Smooth muscle cell of the brain vasculature (primary cell): Measurements from ENCODE around the gene TCN2.
"Not testable (repeated sequence)": the region's sequence is repeated elsewhere in the genome, so short reads cannot be mapped to it uniquely, and the experiment has no call there.

Experiments
- DNase-seq: peaks from one replicate; pipeline ENCODE4 v3.0.0-alpha.2; 2012; ENCODE audit warnings: low read depth, low spot score

TCN2 gene

GRCh38 chr22:30575859-30576258, 31.1 kb upstream of the TCN2 start:
- no peak for DNase-seq

DNA sequence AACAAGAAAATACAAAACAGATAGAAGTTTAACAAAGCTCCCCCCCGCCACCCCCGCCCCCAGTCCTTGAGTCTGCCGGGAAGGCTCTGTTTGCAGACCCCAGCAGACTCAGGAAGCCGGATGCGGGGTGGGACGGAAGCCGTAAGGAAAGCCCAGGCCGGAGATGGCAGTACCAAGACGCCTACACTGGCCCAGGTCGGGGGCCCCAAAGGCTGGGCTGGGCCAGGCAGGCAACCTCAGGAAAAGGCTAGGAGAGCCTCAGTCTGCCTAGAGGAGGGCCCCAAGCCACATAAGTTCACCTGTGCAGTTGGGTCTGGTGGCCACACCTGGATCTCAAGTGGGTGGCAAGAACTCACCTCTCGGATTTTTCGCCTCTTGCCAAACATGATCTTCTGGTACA, 28.5 kb upstream of the TCN2 start:
- no peak for DNase-seq

DNA sequence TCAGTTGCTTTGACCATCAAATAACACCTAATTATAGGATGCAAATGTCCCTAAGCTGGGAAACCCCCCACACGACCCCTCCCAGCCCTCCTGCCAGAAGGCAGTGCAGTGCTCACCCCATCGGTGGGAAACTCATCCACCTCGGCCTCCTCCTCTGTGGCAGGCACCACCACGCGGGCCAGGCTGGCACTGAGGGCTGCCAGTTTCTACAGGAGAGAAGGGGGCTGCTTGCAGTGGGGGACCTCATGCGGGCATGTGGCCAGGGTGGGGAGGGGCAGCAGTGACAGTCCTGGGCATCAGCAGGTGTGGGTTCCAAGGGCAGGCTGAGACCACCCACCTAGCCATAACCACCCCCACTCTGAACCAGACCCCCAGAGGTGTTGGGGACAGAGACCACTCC, 26.1 kb upstream of the TCN2 start:
- DNase-seq: no peak

DNA sequence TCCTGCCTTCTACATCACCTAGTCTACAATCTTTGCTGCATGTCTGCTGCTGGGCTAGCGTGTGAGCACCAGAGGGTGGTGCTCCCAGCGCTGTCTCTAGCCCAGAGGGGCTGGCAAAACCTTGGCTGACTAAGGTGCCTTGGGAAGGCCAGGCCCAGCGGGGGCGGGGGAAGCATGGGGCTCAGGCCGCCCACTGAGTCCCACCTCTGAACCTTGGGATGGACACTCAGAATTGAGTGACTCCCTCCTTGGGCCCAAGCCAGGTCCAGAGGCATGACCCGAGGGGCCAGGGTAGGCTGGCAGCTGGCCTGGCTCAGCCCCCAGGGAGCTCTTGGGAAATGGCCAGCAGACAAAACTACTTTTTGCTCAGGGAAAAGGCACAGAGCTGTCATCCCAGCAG, 24.9 kb upstream of the TCN2 start:
- DNase-seq: no peak

DNA sequence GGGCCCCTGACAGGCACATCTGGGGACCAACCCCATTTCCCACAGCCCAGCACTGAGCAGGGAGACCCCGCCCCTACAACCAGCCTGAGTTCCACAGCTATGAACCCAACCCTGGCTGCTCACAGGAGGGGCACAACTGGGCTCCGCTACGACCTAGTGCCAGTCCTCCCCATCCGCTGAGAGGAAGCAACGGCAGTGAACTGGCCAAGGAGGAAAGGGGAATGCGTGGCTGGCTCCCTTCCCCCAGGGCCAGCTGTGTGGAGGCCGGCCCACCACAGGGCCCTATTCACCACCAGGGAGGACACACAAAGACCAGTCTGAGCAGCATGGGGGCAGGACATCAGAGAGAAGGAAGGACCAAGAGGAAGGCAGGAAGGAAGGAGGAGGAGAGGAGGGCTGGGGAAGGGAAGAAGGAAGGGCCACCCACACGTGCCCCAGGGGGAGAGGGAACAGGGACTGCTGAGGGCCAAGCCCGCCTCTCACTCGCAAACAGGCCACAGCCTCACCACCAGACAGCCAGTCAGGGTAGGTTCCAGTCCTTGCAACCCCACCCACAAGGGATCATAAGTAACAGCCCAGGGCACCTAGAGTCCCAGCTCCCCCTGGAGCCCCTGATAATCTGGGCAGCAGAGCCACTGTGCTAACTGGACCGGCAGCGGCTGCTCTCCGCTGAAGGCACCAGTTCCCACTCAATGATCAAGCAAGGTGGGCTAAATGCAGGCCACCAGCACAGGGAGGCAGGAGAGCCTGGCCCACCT, 24.0 kb upstream of the TCN2 start:
- no peak for DNase-seq

DNA sequence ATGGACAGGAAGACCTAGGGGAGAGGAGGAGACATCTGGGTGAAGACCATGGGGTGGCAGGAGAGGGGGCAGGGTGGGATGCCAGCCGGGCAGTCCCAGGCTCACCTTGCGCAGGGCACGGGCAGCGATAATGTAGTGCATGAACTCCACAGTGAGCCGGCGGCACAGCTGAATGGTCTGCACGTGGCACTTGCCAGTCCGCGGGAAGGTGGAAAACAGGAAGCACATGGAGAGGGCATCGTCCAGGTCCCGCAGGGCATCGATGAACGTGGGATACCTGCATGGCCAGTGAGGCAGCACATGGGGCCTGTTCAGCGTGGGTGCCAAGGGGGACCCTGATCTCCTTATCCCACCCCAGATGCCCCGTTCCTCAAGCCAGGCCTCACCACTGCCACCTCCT, 22.5 kb upstream of the TCN2 start:
- no peak for DNase-seq

- DNase-seq: no peak
Measured at GRCh38 chr22:30586414-30586813, 20.6 kb upstream of the TCN2 start.

DNA sequence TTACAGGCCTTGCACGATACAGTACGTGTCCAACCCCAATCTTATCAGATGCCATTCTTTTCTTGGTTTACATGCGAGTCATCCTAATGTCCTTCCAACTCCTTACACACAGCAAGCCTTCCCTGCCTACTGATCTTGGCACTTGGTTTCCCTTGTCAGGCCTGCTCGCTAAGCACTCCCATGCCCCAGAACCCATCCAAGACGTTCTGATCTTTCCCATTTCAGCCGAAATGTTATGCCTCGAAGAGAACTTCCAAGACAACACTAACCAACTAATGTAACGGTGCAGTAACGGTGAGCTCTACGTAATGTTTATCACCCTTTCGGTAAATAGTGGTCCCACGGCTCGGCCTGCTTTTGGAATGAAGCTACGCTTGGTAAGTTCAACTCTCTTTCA, 15.8 kb upstream of the TCN2 start:
- no peak for DNase-seq

DNA sequence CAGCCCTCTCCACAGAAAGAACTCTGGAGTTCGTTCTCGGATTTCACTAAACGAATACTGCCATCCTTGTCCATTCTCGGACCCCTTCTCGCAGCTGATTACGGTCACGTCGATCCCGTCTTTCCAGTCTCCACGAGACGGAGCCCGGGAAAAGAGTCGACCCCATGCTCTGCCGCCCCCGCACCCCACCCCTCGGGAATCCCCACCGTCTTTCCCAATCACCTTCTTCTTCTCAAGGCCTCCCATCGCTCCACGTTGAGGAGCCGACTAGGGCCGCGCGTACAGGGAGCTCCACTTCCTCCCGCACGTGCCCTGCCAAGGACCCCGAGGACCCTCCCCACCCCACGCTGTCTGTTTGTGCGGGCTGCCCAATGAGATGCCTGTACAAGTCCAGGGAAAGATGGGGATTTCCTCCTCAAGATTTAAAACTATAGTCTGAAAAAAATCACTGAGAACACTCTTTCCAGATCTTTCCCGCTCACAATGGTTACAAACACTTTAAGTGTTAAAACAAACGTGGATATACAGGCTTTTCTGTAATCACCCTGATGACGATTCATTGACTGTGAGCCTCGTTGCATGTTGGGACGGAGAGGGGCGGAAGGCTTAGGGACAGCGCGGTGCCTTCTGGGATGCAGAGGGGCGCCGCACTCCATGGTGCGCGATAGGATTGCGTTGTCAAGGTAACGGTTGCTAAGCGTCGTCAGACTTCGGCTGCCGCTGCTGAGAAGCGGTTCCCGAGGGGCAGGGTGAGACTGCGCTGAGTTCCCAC, 15.2 kb upstream of the TCN2 start, which contains the start of gene PES1:
TSS of gene PES1 (minus strand) at position 323 of the 772 bp plus-strand sequence. CDS start at position 246, 77 bp downstream.
- DNase-seq: peak; percentile 97

DNA sequence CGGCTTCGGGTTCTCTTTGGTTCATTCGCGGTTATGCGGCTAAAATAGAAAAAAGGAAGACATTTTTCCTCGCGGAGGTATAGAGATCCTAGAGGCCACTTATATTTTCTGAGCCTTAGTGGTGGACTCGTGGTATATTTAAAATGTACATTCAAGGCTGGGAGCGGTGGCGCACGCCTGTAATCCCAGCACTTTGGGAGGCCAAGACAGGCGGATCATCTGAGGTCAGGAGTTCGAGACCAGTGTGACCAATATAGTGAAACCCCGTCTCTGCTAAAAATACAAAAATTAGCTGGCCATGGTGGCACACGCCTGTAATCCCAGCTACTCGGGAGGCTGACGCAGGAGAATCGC, 14.6 kb upstream of the TCN2 start:
- DNase-seq: not testable (repeated sequence)

DNA sequence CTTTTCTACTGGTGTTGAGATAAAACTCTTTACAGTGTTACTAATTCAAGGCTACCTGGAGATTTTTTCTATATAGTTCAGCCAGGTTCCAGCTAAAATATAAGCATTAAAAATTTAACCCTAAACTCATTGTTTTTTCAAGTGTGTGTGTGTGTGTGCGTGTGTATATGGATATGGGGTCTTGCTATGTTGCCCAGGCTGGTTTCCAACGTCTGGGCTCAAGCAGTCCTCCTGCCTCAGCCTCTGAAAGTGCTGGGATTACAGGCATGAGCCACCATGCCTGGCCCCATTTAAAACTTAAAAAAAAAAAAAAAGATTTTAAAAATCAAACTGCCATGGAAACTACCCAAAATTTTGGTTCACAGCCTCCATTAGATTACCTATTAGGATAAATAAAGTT, 10.8 kb upstream of the TCN2 start:
- no peak for DNase-seq

DNA sequence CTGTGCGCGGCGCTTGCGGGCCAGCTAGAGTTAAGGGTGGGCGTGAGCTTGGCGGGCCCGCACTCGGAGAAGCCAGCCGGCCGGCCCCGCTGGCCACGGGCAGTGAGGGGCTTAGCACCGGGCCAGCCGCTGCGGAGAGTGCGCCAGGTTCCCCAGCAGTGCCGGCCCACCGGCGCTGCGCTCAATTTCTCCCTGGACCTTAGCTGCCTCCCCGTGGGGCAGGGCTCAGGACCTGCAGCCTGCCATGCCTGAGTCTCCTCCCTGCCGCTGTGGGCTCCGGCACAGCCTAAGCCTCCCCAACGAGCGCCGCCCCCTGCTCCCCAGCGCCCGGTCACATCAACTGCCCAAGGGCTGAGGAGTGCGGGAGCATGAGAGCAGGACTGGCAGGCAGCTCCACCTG, 10.1 kb upstream of the TCN2 start:
- DNase-seq: no peak

DNA sequence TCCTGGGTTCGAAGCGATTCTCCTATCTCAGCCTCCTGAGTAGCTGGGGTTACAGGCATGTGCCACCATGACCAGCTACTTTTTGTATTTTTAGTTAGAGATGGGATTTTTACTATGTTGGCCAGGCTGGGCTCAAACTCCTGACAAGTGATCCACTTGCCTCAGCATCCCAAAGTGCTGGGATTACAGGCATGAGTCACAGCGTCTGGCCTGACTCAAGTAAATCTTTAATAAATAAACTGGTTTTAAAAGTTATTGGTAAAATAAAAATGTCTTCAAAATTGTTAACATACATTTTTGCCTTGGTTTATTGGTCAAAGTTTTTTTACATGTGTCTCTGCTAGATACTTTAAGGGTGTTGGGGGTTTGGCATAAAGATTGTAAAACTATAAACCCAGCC, 8.0 kb upstream of the TCN2 start:
- DNase-seq: no peak

DNA sequence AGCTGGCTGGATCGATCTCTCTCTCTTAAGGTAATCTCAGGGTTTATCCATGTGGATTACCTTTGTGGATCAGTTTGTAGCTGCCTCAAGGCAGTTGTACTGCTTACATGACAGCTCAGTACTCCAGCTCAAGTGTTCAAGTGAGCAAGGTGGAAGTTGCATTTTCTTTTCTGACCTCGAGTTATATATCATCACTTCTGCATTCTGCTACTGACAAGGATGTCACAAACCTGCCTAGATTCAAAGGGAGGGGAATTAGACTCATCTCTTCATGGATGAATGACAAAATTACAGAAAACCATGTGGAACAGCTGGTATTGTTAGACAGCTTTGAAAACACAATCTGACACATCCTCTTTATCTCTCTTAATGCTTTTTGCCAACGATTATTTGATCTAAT, 6.1 kb upstream of the TCN2 start:
- no peak for DNase-seq

DNA sequence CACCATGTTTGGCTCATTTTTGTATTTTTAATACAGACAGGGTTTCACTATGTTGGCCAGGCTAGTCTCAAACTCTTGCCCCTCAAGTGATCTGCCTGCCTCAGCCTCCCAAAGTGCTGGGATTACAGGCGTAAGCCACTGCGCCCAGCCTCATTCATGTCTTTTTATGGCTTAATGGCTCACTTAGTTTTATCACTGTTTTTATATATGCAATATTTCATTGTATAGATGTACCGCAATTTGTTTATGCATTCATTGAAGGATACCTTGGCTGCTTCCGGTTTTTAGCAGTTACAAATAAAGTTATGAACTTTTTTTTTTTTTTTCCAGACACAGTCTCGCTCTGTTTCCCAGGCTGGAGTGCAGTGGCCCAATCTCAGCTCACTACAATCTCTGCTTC, 5.5 kb upstream of the TCN2 start:
- DNase-seq: no peak

- no peak for DNase-seq
Measured at GRCh38 chr22:30602049-30602448, 4.9 kb upstream of the TCN2 start.

DNA sequence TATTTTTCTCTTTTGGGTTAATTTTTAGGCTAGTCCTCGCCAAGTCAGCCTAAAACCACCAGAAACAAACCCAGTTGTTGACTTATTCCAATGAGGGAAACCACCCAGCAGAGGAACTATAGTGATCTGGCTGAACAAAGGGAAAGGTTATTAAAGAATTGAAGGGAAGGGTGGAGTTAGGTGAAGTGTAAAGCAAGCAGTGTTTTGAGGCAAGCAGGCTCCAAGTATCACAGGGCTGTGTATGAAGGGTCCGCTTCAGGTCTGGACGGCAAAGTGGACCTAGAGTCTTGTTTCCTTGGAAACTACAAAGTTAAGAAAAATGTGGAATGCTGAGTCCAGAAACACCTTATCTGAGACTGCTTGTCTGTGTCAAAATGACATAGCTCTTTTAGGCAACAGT, 3.2 kb upstream of the TCN2 start:
- no peak for DNase-seq

- no peak for DNase-seq
Measured at GRCh38 chr22:30604723-30605122, 2.3 kb upstream of the TCN2 start.

DNA sequence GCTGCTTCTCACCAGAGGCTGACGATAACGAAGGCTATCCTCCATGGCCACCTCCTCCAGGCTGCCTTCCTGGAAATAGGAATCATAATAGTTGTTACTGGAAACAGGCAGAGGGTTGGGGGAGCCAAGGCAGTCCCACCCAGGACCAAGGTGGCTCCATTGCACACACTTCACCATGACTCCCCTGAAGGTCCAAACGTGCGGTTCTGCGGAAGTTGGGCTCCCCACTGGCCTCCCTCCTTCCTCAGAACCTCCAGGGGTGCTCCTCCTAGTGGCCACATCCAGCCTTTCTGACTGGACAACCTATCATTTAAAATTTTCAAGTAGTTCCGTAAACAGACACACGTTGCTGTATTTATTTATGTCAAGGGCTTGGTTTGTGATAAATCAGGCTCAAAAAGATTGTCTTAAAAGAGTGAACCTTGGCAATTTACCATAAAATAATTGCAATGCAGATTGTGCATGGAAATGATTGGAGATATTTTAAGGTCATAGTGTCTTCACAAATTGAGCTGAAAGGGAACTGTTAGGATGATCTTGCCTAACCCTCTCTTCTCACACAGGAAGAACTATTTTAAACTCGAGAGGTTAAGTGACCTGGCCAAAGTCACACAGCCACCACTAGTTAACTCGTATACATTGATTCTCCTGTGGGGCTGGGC, 1.4 kb upstream of the TCN2 start:
- DNase-seq: no peak

DNA sequence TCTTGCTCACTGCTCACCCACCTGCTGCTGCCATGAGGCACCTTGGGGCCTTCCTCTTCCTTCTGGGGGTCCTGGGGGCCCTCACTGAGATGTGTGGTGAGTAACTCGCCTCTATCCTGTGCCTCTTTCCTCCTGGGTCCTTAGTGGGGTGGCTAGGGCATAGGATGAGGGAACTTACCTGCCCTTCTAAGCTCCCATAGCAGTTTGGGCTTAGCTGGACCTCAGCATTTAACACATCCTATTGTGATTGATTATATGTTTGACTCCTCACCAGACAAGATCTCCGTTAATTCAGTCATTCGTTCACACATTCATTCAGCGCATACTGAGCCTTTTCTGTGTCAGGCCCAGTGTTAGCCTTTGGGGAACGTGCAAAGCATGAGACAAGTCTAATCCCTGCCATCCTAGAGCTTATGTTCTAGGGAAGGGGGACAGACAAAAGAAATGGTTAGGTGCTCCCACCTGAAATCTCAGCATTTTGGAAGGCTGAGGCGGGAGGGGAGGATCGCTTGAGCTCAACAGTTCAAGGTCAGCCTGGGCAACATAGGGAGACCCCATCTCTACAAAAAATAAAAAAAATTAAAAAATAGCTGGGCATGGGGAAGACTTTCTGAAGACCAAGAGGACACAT, 441 bp downstream of the TCN2 start:
- no peak for DNase-seq

- DNase-seq: no peak
Measured at GRCh38 chr22:30607939-30608338, 965 bp downstream of the TCN2 start.
